Astrocyte of the spinal cord (primary cell): ENCODE results near the gene FADS2.

ENCODE experiments used
- DNase-seq: peaks from one replicate; pipeline ENCODE4 v3.0.0; 2011; ENCODE audit warnings: low read depth, low spot score
- H3K4me3 ChIP-seq: 2 replicates; pipeline ENCODE4 v1.5.1; 2011; ENCODE audit warnings: low read depth, mild to moderate bottlenecking, low read length, moderate library complexity
- in situ Hi-C: cut with HindIII; loops from 2 replicates; pipeline ENCODE4 v1.10.0; 2017; ENCODE audit warnings: low sequenced_read_pairs
- TF ChIP-seq, protein P1 (sequence below): IDR thresholded peaks from 2 replicates; pipeline ENCODE4 v1.5.1; 2012; ENCODE audit warnings: low read depth, mild to moderate bottlenecking, low read length, inconsistent platforms

FADS2 gene

DNA sequence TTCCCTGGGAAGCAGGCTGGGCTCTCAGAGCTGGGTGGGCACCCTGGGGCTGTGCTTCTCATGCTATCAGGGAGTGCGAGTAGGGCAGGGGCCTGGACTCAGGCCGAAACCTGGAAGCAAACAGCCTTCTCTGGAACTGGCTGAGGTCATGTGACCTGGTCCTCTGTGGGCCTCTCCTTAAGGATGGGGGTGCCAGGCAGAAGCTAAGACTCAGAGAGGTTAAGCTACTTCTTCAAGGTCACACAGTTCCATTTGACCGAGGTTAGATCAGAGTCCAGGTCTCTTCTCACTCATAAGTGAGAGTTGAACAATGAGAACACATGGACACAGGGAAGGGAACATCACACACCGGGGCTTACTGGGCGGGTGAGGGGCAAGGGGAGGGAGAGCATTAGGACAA lies 55.8 kb downstream of the FADS2 start:
- in situ Hi-C loops, result no loop called here
- H3K4me3 ChIP-seq, result no peak overlapping the region
- TF ChIP-seq, protein P1, sequence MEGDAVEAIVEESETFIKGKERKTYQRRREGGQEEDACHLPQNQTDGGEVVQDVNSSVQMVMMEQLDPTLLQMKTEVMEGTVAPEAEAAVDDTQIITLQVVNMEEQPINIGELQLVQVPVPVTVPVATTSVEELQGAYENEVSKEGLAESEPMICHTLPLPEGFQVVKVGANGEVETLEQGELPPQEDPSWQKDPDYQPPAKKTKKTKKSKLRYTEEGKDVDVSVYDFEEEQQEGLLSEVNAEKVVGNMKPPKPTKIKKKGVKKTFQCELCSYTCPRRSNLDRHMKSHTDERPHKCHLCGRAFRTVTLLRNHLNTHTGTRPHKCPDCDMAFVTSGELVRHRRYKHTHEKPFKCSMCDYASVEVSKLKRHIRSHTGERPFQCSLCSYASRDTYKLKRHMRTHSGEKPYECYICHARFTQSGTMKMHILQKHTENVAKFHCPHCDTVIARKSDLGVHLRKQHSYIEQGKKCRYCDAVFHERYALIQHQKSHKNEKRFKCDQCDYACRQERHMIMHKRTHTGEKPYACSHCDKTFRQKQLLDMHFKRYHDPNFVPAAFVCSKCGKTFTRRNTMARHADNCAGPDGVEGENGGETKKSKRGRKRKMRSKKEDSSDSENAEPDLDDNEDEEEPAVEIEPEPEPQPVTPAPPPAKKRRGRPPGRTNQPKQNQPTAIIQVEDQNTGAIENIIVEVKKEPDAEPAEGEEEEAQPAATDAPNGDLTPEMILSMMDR, result no peak
- no peak for DNase-seq

DNA sequence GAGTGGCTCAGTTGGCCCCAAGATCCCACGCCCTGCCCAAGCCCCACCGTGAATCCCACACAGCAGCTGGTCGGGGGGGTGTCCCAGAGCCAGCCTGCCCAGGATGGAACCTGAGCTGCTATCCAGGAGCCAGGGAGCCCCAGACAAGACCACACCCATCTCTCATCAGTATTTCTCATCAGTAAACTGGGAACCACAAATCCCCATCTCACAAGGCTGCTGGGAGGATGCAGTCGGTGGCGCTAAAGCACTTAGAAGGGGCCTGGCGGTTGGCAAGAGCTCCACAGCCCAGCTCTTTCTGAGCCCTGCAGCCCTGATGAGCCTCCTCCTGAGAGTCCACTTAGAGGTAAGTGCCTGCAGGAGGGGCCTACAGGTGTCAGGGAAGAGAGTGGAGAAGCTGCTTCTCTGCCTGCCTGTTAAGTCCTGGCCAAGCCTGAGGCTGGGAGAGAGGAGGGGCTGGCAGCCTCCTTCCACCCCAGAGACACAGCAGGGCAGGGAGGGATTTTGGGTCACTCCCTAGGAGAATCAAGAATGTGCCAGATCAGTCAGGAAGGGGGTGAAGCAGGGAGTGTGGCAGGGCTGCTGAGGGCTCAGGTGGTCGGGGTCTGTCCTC lies 57.2 kb downstream of the FADS2 start:
- no peak overlapping the region for H3K4me3 ChIP-seq
- in situ Hi-C loops, result no loop called here
- no peak for DNase-seq
- TF ChIP-seq, protein P1, result no peak

DNA sequence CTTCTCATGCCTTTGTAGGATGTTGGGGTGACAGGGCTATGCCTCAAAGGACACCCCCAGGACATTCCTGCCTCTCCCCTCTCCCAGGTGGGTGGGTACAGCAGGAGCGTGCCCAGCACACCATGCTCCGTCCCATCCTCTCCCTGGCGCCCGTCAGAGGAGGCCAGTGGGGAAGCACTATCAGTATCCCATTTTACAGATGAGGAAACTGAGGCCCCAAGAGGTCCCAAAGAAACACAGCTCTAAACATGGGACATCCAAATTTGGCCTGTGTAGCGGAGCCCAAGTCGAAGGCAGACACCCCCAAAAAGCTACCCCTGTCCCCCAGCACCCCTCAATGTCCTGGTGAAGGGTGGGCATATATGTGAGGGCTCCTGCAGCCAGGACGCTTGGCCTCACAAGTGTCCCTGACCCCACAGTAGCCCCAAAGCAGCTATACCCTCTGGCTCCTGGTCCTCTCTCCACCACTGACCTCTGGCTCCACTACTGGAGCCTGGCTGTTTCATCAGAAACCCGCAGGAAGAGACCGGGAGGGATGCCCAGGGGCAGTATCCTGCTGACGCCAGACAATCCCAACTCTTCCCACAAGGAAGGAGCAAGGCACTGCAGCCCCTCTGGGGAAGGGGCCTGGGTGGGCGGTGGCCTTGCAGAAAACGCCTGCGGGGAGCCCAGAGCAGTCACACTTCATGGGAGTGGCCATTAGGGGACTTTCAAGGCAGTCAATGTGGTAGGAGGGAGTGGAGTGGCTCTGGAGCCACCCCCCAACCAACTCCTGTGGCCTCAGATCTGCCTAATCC lies 57.9 kb downstream of the FADS2 start:
- no peak for DNase-seq
- in situ Hi-C loops, result no loop called here
- no peak overlapping the region for H3K4me3 ChIP-seq
- TF ChIP-seq, protein P1, result no peak

DNA sequence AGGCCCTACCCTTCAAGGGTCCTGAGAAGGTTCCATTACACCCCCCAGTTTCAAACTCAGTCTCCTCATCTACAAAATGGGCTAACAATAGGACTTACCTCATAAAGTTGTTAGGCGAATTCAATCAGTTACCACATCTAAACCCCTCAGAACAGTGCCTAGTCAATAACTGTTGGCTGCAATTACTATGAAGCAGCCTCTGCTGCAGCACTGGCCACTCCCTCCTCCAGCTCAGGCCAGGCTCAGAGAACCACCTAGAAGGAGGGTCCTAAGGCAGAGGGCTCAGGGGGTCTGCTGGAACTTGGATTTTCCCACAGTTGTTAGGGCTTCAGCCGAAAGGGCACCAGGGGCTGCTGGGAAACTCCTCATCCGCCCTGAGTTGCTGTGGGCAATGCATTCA lies 58.5 kb downstream of the FADS2 start:
- TF ChIP-seq, protein P1, result no peak
- no peak overlapping the region for H3K4me3 ChIP-seq
- in situ Hi-C loops, result no loop called here
- DNase-seq, result no peak

DNA sequence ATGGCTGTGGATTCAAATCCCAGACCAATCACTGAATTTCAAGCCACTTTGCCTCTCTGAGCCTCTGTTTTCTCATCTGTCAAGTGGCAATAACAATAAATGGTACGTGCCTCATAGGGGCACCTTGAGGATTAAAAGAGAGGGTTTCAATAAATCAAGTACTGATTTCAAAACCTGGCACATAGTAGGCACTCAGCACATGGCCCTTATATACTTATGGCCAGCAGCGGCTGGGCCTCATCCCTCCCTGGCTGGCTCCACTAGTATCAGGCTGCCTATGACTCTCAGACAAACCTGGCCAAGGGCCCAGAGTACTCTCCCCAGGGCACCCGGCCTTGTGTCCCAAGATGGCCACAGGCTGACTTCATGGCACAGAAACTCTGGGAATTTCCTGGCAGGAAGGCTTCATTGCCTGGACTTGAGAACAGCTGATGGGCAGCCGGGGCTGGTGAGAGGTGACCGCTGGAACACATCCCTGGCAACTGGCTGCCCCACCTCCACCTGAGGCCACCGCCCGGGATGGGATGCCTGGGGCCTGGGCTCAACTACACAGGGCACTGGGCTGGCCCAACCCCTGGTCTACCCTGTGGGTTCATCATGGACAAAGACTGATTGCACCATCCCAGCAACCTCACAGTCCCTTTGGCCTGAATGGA lies 59.9 kb downstream of the FADS2 start:
- TF ChIP-seq, protein P1, result no peak
- peak; percentile 94 for DNase-seq
- no peak overlapping the region for H3K4me3 ChIP-seq
- in situ Hi-C loops, result no loop called here

DNA sequence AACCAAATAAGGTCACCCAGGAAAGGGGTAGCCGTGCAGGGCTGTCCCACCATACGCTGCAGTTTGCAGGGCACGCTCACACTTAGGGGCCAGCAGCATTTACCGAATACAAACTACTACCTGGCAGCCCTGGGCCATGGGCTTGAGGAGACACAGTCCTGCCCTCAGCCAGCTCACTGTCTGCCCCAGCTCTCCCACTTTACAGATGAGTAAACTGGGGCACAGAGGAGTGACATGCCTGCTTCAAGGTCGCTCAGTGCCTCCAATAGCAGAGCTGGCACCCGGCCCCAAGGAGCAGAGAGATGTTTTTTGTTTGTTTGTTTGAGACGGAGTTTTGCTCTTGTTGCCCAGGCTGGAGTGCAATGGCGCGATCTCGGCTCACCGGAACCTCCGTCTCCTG lies 60.5 kb downstream of the FADS2 start:
- TF ChIP-seq, protein P1, result no peak
- no peak overlapping the region for H3K4me3 ChIP-seq
- DNase-seq, result no peak
- in situ Hi-C loops, result no loop called here
